HepG2 (cell line): Measurements from ENCODE around the gene ZBTB43. TPM values are rescaled to one million over a fixed set of nuclear protein-coding genes. Genes with fewer than 3 reads are reported as not detected.

Experiments used
- ATAC-seq: fragments of 200-7000 bp; cut with Tn5 transposase; 3 replicates; pipeline ENCODE4 v1.9.1; 2020; ENCODE audit warnings: mild to moderate bottlenecking, moderate library complexity
- BruUV-seq: library from RNA; stranded (reverse); fragments of 400-500 nt; replicated peaks from 2 replicates; lab custom pipeline; 2021; lab: Mats Ljungman, UMichigan
- CTCF ChIA-PET: fragments of 300-600 bp; formaldehyde crosslinking; extraction: SDS; loops from one replicate; lab custom pipeline; 2021; ENCODE audit warnings: low total read pairs, inconsistent platforms, low intra/inter-chr PET ratio; lab: Yijun Ruan, JAX
- POLR2A ChIA-PET: fragments of 350-600 bp; sonication (Branson Sonifier 250); formaldehyde crosslinking; loops from one replicate; lab custom pipeline; 2020; ENCODE audit warnings: antibody characterized with exemption, inconsistent platforms; lab: Yijun Ruan, JAX
- DNase-seq: peaks from one replicate; pipeline ENCODE4 v3.0.0-alpha.2; 2015; ENCODE audit warnings: low spot score
- FAIRE-seq: peaks from 3 replicates; lab custom pipeline; 2011; peaks lifted over from hg19 to GRCh38; lab: Jason Lieb, UNC
- H2AFZ ChIP-seq: one replicate; pipeline ENCODE4 v1.6.1; 2011; ENCODE audit warnings: low read length, inconsistent platforms
- H3K27ac ChIP-seq: fragments of 300-600 bp; 3 replicates; pipeline ENCODE4 v1.8.0; 2011; ENCODE audit warnings: mixed run types, mild to moderate bottlenecking, mixed read lengths, low read length, inconsistent platforms; ENCODE audit not compliant: insufficient read depth; ENCODE audit errors: extremely low read length
- H3K27me3 ChIP-seq, 2 experiments: fragments of 200-600 bp in 1 of 2; 2 replicates in 1 of 2; 3 replicates in 1 of 2; pipeline versions ENCODE4 v1.6.0 to v1.8.0; 2011; ENCODE audit warnings: low read length in 2 of 2, mild to moderate bottlenecking in 2 of 2, moderate library complexity in 2 of 2, inconsistent platforms in 1 of 2; ENCODE audit not compliant: insufficient read depth in 2 of 2, control insufficient read depth in 1 of 2
- H3K36me3 ChIP-seq, 2 experiments: fragments of 200-600 bp in 1 of 2; replicated peaks in 1 of 2; 2 replicates in 1 of 2; 3 replicates in 1 of 2; pipeline versions ENCODE4 v1.5.1 to v1.8.0; 2011; ENCODE audit warnings: low read length in 2 of 2, inconsistent platforms in 1 of 2; ENCODE audit not compliant: insufficient read depth in 2 of 2, control insufficient read depth in 1 of 2
- H3K4me1 ChIP-seq: 2 replicates; pipeline ENCODE4 v1.5.1; 2012; ENCODE audit warnings: low read length, inconsistent platforms; ENCODE audit not compliant: insufficient read depth
- H3K4me2 ChIP-seq: 2 replicates; pipeline ENCODE4 v1.6.0; 2011; ENCODE audit warnings: low read depth, low read length, inconsistent platforms
- H3K4me3 ChIP-seq, 3 experiments: fragments of 200-600 bp in 1 of 3; sonication (generic), shearing (Covaris generic) in 1 of 3; replicated peaks in 1 of 3; 2 replicates each; pipeline ENCODE4 v1.5.1; 2011 to 2016; ENCODE audit warnings: low read length in 3 of 3, inconsistent platforms in 2 of 3, low read depth in 2 of 3, mild to moderate bottlenecking in 2 of 3, control low read depth in 1 of 3, mixed read lengths in 1 of 3; ENCODE audit not compliant: insufficient read depth in 1 of 3
- H3K79me2 ChIP-seq: one replicate; pipeline ENCODE4 v1.6.1; 2011; ENCODE audit warnings: low read length, inconsistent platforms; ENCODE audit not compliant: insufficient read depth
- H3K9ac ChIP-seq: 2 replicates; pipeline ENCODE4 v1.6.0; 2011; ENCODE audit warnings: mild to moderate bottlenecking, low read depth, low read length, inconsistent platforms; ENCODE audit not compliant: insufficient read depth
- H3K9me3 ChIP-seq: 2 replicates; pipeline ENCODE4 v1.5.1; 2012; ENCODE audit warnings: mild to moderate bottlenecking, low read length
- H4K20me1 ChIP-seq: 2 replicates; pipeline ENCODE4 v1.6.0; 2011; ENCODE audit warnings: inconsistent platforms, mild to moderate bottlenecking, low read length, moderate library complexity; ENCODE audit not compliant: insufficient read depth
- CAMTA2 ChIP-seq: sonication (generic); formaldehyde crosslinking; IDR thresholded peaks from 2 replicates; pipeline ENCODE4 v1.4.0; 2020; ENCODE audit warnings: mild to moderate bottlenecking, missing genetic modification reagents, borderline replicate concordance
- FOSL1 ChIP-seq: sonication (generic); formaldehyde crosslinking; IDR thresholded peaks from 2 replicates; pipeline ENCODE4 v1.9.0; 2021; ENCODE audit warnings: missing genetic modification reagents, borderline replicate concordance
- GFI1 ChIP-seq: sonication (generic); formaldehyde crosslinking; IDR thresholded peaks from 2 replicates; pipeline ENCODE4 v1.5.0; 2020; ENCODE audit warnings: missing genetic modification reagents, mild to moderate bottlenecking, borderline replicate concordance
- ISL2 ChIP-seq: sonication (generic); formaldehyde crosslinking; IDR thresholded peaks from 2 replicates; pipeline ENCODE4 v1.5.0; 2020; ENCODE audit warnings: missing genetic modification reagents
- JUND ChIP-seq: sonication (generic); formaldehyde crosslinking; IDR thresholded peaks from 2 replicates; pipeline ENCODE4 v1.8.0; 2022; ENCODE audit warnings: mild to moderate bottlenecking, missing genetic modification reagents
- KAT7 ChIP-seq: IDR thresholded peaks from 2 replicates; pipeline ENCODE4 v1.6.1; 2018; ENCODE audit warnings: borderline replicate concordance, missing compliant biosample characterization
- KMT2A ChIP-seq: sonication (generic); formaldehyde crosslinking; IDR thresholded peaks from 2 replicates; pipeline ENCODE4 v1.4.0; 2020; ENCODE audit warnings: missing genetic modification reagents
- MAFF ChIP-seq: IDR thresholded peaks from 2 replicates; pipeline ENCODE4 v1.6.1; 2011; ENCODE audit warnings: low read depth, low read length, improper control_type of control experiment
- MAFK ChIP-seq, 2 experiments: IDR thresholded peaks in 1 of 2; conservative IDR thresholded peaks in 1 of 2; 2 replicates each; pipeline ENCODE4 v1.6.1; 2011; ENCODE audit warnings: improper control_type of control experiment in 2 of 2, low read length in 2 of 2
- NCOA5 ChIP-seq: sonication (generic); formaldehyde crosslinking; IDR thresholded peaks from 2 replicates; pipeline ENCODE4 v1.4.0; 2020; ENCODE audit warnings: missing genetic modification reagents
- NR2F1 ChIP-seq, 2 experiments: fragments of 450-650 bp in 1 of 2; formaldehyde crosslinking in 1 of 2; IDR thresholded peaks; 2 replicates each; pipeline versions ENCODE4 v1.5.0 to v1.6.1; 2016 to 2020; ENCODE audit warnings: mild to moderate bottlenecking in 1 of 2, missing compliant biosample characterization in 1 of 2, missing genetic modification reagents in 1 of 2, moderate library complexity in 1 of 2
- RBAK ChIP-seq: sonication (generic); formaldehyde crosslinking; IDR thresholded peaks from 2 replicates; pipeline ENCODE4 v1.5.1; 2020; ENCODE audit warnings: mild to moderate bottlenecking, missing genetic modification reagents
- SNAI1 ChIP-seq: sonication (generic); formaldehyde crosslinking; IDR thresholded peaks from 2 replicates; pipeline ENCODE4 v1.5.0; 2020; ENCODE audit warnings: mild to moderate bottlenecking, missing genetic modification reagents, borderline replicate concordance
- ZFP1 ChIP-seq: IDR thresholded peaks from 2 replicates; pipeline ENCODE4 v1.6.1; 2016
- ZNF138 ChIP-seq: sonication (generic); formaldehyde crosslinking; IDR thresholded peaks from 2 replicates; pipeline ENCODE4 v1.5.0; 2020; ENCODE audit warnings: mild to moderate bottlenecking, low read depth, missing genetic modification reagents
- ZNF660 ChIP-seq: sonication (generic); formaldehyde crosslinking; IDR thresholded peaks from 2 replicates; pipeline ENCODE4 v1.5.1; 2020; ENCODE audit warnings: mild to moderate bottlenecking, low read depth, missing genetic modification reagents, borderline replicate concordance
- ZNF7 ChIP-seq: IDR thresholded peaks from 2 replicates; pipeline ENCODE4 v1.6.1; 2016; ENCODE audit warnings: missing biosample characterization, missing genetic modification reagents
- ZNF879 ChIP-seq: sonication (generic); formaldehyde crosslinking; IDR thresholded peaks from 2 replicates; pipeline ENCODE4 v1.8.1; 2023; ENCODE audit warnings: missing genetic modification reagents
- WGBS: methylation state at CpG from one replicate; pipeline ENCODE4 v1.1.6; 2017; ENCODE audit warnings: low lambda C conversion rate; 5-methylcytosine and 5-hydroxymethylcytosine counted together
- in situ Hi-C: cut with HindIII; loops from 2 replicates; pipeline ENCODE4 v1.10.0; 2017; ENCODE audit warnings: low pct_unique_long_range_greater_than_20kb; ENCODE audit not compliant: extremely low pct_ligation_motif_present
- intact Hi-C: fragments of 100-400 bp; cut with micrococcal nuclease; formaldehyde crosslinking; loops from one replicate; pipeline ENCODE4 v1.10.0; 2022; ENCODE audit not compliant: unreplicated experiment
- polyA plus RNA-seq, 8 experiments: library from polyadenylated mRNA; depleted of rRNA in 3 of 8; stranded (reverse) in 7 of 8; unstranded in 1 of 8; fragments of >200 nt; fragmentation: Illumina TruSeq in 4 of 8; extraction: Trizol in 4 of 8; gene quantifications; 2 replicates each; pipeline versions ENCODE4 v1.2.1 to v1.2.3, GENCODE V29; 2011 to 2016; ENCODE audit warnings: low read depth in 4 of 8, missing spikeins in 1 of 8, mixed read lengths in 1 of 8; ENCODE audit not compliant: insufficient read depth in 1 of 8
- total RNA-seq, 5 experiments: library from RNA; depleted of rRNA; stranded (reverse); fragments of >200 nt; fragmentation: Illumina TruSeq; extraction: Trizol; gene quantifications; 2 replicates each; pipeline ENCODE4 v1.2.3, GENCODE V29; 2016; ENCODE audit warnings: low read depth in 1 of 5
- TF ChIP-seq, protein P1 (sequence below): sonication (generic); formaldehyde crosslinking; IDR thresholded peaks from 2 replicates; pipeline ENCODE4 v1.4.0; 2020; ENCODE audit warnings: missing genetic modification reagents
- TF ChIP-seq, protein P2 (sequence below): sonication (generic); formaldehyde crosslinking; IDR thresholded peaks from 2 replicates; pipeline ENCODE4 v1.8.0; 2022; ENCODE audit warnings: missing genetic modification reagents, low read depth, mild to moderate bottlenecking, borderline replicate concordance
- TF ChIP-seq, protein P3 (sequence below): sonication (generic); formaldehyde crosslinking; IDR thresholded peaks from 2 replicates; pipeline ENCODE4 v1.9.0; 2021; ENCODE audit warnings: missing genetic modification reagents, borderline replicate concordance

Gene ZBTB43
- total and polyA plus RNA-seq, 2 of the 13 experiments (the other 11 are each of a cell fraction or from before 2014, with no cell fraction given) = 7.1 to 31.4 TPM

DNA sequence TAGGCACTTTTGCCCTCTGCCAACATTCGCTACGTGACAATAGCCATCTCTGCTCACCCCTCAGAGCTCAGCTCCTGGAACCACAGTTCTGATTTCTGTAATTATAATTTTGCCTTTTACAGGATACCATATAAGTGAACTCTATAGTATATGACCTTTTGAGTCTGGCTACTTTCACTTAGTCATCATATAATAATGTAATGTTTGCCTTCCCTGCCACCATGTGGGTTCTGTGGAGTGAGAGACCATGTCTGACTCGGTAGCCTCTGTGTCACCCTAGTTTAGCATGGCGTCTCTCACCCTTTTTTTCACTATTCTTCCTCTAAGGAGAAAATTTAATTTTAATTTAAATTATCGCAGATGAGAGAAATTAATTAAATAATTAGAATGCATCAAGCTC lies 28.9 kb upstream of the ZBTB43 start:
- H2AFZ ChIP-seq = no peak overlapping the region
- 15% methylated on average over 5 of the region's 5 CpGs for WGBS
- CTCF ChIA-PET = no interaction called here
- TF ChIP-seq, protein P1, sequence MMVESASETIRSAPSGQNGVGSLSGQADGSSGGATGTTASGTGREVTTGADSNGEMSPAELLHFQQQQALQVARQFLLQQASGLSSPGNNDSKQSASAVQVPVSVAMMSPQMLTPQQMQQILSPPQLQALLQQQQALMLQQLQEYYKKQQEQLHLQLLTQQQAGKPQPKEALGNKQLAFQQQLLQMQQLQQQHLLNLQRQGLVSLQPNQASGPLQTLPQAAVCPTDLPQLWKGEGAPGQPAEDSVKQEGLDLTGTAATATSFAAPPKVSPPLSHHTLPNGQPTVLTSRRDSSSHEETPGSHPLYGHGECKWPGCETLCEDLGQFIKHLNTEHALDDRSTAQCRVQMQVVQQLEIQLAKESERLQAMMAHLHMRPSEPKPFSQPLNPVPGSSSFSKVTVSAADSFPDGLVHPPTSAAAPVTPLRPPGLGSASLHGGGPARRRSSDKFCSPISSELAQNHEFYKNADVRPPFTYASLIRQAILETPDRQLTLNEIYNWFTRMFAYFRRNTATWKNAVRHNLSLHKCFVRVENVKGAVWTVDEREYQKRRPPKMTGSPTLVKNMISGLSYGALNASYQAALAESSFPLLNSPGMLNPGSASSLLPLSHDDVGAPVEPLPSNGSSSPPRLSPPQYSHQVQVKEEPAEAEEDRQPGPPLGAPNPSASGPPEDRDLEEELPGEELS = no peak
- TF ChIP-seq ISL2 (CRISPR knock-in tag) (no peak), ZNF660 (CRISPR knock-in tag) (no peak), ZNF879 (no peak), GFI1 (CRISPR knock-in tag) (no peak), FOSL1 (CRISPR knock-in tag) (no peak), SNAI1 (CRISPR knock-in tag) (no peak), KAT7 (CRISPR knock-in tag) (no peak), NCOA5 (no peak), KMT2A (CRISPR knock-in tag) (no peak), ZFP1 (CRISPR knock-in tag) (no peak), NR2F1 (CRISPR knock-in tag; IDR thresholded peaks at IDR 0.05) (no peak), MAFK (conservative IDR thresholded peaks at IDR 0.05 in 1 of 2, IDR thresholded peaks at IDR 0.05 in 1 of 2; ENCODE audit: low read length in 2 of 2) (0 out of 4 replicates have a peak, but pooled peaks of 1 of the 2 experiments have one; percentile 12), ZNF7 (0 out of 2 replicates have a peak, but pooled peaks have one; percentile 26), JUND (CRISPR knock-in tag) (no peak), CAMTA2 (CRISPR knock-in tag) (no peak), RBAK (no peak), MAFF (peak; percentile 7; the same call in 1 of the 2 replicates), ZNF138 (CRISPR knock-in tag) (no peak)
- TF ChIP-seq, protein P2, sequence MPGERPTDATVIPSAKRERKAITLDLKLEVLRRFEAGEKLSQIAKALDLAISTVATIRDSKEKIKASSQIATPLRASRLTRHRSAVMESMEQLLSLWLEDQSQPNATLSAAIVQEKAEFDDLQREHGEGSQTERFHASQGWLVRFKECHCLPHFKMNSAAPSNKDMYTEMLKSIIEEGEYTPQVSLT (CRISPR knock-in tag) = no peak
- TF ChIP-seq, protein P3, sequence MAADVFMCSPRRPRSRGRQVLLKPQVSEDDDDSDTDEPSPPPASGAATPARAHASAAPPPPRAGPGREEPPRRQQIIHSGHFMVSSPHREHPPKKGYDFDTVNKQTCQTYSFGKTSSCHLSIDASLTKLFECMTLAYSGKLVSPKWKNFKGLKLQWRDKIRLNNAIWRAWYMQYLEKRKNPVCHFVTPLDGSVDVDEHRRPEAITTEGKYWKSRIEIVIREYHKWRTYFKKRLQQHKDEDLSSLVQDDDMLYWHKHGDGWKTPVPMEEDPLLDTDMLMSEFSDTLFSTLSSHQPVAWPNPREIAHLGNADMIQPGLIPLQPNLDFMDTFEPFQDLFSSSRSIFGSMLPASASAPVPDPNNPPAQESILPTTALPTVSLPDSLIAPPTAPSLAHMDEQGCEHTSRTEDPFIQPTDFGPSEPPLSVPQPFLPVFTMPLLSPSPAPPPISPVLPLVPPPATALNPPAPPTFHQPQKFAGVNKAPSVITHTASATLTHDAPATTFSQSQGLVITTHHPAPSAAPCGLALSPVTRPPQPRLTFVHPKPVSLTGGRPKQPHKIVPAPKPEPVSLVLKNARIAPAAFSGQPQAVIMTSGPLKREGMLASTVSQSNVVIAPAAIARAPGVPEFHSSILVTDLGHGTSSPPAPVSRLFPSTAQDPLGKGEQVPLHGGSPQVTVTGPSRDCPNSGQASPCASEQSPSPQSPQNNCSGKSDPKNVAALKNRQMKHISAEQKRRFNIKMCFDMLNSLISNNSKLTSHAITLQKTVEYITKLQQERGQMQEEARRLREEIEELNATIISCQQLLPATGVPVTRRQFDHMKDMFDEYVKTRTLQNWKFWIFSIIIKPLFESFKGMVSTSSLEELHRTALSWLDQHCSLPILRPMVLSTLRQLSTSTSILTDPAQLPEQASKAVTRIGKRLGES = no peak

More for the DNA sequence above, 28.9 kb upstream of the ZBTB43 start:
- no peaks in the 10 kb centered on the region for H4K20me1 ChIP-seq
- no peak overlapping the region for H3K4me3 ChIP-seq
- POLR2A ChIA-PET = no interaction called here
- BruUV-seq = no TSS peak
- intact Hi-C loops = no loop called here
- H3K79me2 ChIP-seq = no peaks in the 10 kb centered on the region
- in situ Hi-C loops = no loop called here
- H3K4me1 ChIP-seq = no peaks in the 10 kb centered on the region
- no peak for FAIRE-seq
- H3K4me2 ChIP-seq = no peak overlapping the region
- peaks cover 2 to 28% of the 10 kb centered on the region in 2 experiments; a peak in 2 of 5 replicates for H3K27me3 ChIP-seq
- no peak overlapping the region for H3K9ac ChIP-seq
- H3K9me3 ChIP-seq = no peaks in the 10 kb centered on the region
- DNase-seq = no peak
- no peak for ATAC-seq
- H3K36me3 ChIP-seq = no peaks in the 10 kb centered on the region
- H3K27ac ChIP-seq = no peak overlapping the region
